Cortex of kidney (tissue), 1 donor: ENCODE data around the gene EML6.

ENCODE experiments used
- DNase-seq: peaks from one replicate; lab custom pipeline; 2025; lab: John Stamatoyannopoulos, UW

Gene EML6

GRCh38 chr2:54708584-54709335 is 14.7 kb upstream of the EML6 start:
- no peak for DNase-seq

DNA sequence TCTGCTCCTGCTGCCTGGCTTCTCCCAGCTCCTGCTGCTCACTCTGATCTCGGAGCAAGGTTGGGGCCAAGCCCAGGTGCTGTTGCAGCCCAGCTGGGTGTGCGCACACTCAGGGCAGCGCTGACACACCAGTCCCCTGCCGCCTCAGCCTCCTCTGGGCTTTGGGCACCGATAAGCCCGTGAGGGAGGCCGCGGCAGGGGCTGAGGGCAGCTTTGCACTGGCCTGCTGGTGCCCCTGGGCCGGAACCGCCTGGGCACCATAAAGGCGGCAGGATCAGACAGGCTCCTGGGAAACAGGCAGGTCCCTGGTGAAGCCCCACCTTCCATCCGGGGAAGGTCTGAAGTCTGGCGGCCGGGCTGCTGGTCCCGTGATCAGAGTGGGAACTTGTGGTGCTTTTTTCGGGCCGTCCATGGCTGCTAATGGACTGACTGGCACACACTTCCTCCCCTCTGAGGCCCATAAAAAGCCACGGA is 14.1 kb upstream of the EML6 start:
- DNase-seq, result no peak

DNA sequence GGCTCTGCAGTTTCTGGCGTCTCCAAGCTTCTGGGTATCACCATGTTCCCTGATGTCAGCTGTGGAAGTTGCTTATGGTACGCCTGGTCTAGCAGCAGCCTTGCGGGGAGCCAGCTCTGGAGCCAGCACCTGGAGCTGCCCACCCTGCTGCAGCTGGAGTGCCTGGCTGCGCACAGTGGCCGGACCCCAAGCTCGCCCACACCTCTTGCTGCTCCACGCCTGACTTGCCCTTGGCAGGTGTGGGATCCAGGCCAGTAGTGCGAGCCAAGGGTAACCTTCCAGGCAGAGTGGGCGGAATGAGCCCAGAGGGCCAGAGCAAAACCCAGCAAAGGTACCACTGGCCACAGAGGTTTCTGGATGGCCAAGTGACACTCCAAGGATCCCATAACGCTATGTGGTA is 13.2 kb upstream of the EML6 start:
- no peak for DNase-seq

GRCh38 chr2:54712516-54712915 is 10.9 kb upstream of the EML6 start:
- no peak for DNase-seq

DNA sequence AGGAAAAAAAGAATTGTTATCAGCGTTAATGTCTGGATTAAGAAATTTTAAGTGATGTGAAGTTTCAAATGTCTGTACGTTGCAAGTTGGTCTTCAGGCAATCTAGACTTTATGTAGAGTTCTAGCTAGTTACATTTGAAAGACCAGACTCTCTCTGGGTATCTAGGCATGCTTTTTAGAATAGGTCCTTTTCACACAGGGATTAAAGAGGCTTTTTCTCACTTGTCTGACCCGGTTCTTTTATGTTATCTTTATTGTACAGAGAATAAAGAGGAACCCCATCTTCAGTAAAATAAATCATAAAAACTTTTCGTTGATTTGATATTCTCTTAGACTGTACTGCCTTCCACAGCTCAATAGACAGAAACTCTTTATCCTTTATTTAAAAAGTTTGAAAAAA is 8.5 kb upstream of the EML6 start:
- DNase-seq, result no peak

GRCh38 chr2:54716375-54716774 is 7.1 kb upstream of the EML6 start:
- DNase-seq, result no peak

DNA sequence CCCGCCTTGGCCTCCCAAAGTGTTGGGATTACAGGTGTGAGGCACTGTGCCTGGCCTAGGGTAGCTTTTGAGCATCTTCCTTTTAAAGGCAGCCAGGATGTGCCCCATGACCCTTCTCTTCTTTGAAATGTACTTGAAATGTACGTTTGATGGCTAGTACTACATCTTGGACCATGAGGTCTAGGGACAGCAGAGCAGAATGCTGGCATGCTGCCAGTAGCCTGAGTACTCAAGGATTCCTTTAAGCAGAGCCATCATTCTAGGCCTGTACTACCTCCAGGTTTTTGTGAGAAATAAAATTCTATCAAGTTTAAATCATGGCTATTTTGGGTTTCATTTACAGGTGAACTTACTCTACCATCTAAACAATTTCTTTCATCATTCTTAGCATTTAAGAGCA is 2.9 kb upstream of the EML6 start:
- no peak for DNase-seq

DNA sequence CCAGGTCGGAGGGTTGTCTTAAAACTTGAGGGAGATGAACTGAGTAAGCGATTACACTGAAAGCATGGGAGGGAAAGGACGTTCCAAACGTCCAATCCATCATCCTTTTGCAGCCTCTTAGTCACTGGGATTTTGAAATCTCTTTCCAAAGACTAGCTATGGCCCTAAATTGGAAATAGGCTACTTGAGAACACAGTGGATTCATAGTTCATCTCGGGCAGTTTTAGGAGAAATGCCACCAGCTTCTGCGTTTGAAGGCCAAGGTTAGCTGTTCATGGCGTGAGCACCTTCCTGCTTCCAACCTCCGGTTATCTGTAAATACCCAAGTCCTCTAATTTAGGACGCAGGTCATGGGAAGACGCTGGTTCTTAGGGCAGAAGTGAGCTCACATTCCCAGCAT is 821 bp upstream of the EML6 start:
- no peak for DNase-seq

GRCh38 chr2:54723996-54724559 is 616 bp downstream of the EML6 start:
- no peak for DNase-seq

- DNase-seq, result no peak
Observed at GRCh38 chr2:54724560-54725342, 1.3 kb downstream of the EML6 start.

DNA sequence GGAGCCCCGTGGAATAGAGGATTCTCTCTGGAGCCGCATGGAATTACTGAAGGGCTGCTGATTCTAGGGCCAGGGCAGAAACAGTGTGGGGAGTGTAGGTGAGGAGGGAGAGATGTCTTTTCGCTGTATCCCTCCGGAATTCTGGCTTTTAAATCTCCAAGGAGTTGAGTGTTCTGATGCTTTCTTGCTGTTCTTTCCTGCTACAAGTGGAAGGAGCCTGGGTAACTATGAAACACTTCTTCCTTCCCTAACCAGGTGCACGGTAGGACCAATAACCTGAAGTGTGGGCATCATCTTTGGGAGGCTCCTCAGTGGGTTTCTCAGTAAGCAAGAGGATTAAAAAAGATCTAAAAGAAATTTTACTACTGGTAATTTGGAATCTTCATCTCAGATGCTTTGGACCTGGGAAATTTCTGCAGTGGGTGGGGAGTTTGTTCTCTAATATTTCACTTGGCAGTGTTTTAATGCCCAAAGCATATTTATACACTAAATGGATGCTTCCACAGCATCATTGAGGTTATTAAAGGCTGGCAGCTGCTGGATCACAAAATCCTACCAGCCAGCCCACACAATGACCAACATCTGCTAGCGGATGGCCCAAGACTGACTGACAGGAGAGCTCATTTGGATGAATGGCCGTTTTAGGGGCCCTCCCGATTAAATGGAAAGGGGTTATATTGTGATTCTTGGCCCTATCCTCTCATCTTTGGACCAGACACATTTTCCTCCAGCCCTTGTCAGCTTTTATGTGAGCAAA is 2.1 kb downstream of the EML6 start:
- DNase-seq, result no peak

DNA sequence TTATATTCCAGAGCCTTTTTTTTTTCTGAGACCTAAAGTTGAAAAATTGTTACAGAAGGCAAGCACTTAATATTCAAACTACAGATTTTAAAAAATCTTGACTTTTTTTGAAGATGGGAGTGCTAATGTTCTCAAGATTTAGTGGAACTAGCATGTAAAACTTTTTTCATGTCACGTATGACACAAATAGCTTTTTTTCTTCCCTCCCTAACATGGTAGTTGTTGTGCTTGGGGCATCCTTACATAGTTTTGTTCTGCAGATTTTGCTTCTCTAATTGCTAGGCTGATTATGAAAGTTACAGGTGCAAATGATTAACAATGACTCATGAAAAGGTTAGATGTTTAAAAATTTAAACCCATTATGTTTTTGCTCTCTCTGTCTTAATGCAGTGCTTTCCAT is 3.0 kb downstream of the EML6 start:
- no peak for DNase-seq

DNA sequence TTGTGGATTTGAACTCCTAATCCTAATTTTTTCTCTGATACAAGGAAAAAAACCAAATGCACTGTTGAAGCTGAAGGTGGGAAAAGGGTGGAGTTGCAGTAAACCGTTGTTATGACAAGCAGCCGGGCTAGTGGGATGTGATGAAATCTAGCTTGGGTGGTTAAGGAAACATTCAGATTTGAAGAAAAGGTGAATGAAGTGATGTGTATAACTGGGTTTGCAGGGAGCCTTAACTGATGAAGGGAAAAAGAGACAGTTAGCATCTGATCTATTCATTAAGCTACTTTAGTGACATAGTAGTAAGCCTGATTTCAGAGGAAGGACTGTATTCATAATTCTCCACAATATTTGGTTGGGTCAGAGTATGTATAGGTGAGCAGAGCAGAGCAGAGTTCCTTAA is 3.5 kb downstream of the EML6 start:
- no peak for DNase-seq

DNA sequence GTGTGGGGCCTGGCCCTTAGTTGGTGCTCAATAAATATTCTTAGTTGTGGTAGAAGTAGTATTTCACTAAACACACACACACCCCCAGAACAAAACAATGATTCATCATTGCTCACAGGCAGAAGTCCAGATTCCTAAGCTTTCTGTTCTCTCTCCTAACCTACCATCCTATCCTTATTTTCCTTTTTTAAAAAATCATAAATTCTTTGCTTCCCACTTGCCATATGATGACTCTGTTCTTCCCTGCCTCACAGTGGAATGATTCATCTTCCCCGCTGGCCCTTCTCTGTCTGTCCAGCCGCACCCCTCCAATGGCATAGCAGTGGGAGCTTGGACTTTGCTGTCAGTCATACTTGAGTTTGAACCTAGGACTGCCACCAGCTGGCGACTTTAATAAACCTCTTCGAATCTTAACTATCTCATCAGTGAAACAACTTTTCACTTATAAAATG is 5.2 kb downstream of the EML6 start:
- no peak for DNase-seq

DNA sequence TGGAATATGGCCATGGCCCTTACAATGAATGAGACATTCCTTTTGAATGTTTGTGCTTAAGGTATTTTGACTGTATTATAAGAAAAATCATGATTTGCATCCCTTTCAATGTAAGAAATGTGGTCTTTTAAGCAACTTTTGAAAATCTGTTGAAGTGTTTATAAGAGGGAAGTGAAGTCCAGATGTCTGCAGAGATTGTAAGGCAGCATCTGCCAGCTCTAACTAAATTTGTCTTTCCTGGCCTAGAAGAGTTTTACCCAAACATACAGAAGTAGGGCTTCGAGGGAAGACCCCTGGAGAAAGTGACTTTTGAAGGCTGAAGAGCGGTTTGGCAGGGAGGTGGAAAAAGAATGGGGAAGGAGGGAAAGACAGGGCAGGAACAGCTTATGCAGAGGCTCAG is 12.2 kb downstream of the EML6 start:
- DNase-seq, result no peak

DNA sequence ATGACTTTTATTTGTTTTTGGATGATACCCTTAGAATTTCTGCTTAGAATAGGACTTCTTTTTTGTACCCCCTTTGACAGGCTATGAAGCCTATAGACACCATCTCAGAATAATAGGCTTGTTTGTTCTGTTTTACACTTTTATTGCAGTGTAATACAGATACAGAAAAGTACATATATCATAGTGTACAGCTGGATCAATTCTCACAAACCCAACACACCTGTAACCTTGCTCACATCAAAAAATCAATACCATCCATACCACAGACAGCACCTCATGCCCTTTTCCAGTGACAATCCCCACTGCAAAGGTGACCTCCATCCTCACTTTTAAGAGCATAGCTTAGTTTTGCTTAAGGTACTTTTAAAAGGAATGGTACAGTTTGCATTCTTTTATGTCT is 14.8 kb downstream of the EML6 start:
- no peak for DNase-seq

- no peak for DNase-seq
Observed at GRCh38 chr2:54740333-54740732, 16.9 kb downstream of the EML6 start.

GRCh38 chr2:54741250-54741649 is 17.8 kb downstream of the EML6 start:
- no peak for DNase-seq

- DNase-seq, result no peak
Observed at GRCh38 chr2:54750040-54750439, 26.6 kb downstream of the EML6 start.

DNA sequence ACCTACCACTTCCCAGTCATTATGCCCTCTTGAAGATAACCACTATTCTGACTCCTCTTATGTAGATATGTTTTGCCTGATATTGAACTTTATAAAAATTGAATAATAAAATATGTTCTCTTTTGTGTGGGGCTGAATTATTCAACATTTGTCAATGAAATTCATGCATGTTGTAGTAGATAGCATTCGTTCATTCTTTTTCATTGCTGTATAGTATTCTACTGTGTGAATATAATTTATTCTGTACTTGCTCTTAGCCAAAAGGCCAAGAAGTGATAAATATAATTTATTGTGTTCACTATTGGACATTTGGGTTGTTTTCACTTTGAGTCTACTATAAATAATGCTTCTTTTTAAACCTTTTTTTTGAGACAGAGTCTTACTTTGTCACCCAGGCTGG is 29.0 kb downstream of the EML6 start:
- DNase-seq, result no peak

GRCh38 chr2:54755641-54756326 is 32.3 kb downstream of the EML6 start:
- no peak for DNase-seq

DNA sequence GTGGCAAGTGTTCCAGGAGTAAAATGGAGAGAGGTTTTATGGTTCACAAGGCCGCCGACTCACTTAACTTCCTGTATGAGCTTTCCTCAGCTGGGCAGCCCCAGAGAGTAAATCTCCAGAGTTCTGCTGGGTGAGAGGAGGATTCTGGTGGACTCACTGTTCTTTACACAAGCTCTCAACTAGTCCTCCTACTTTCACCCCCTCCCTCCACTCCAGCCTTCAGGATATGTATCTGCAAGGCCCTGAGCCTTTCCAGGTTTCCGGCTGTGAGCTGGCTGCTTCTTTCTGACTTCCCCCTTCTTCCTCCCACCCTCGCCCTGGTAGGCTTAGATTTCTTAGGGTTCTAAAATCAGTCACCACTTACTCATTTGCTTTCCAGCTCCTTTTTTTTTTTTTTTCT is 34.0 kb downstream of the EML6 start:
- DNase-seq, result no peak
